ENCODE measurements around the gene POGK.
"Not testable (repeated sequence)": the region's sequence is repeated elsewhere in the genome, so short reads cannot be mapped to it uniquely, and the experiment has no call there.

POGK gene

DNA sequence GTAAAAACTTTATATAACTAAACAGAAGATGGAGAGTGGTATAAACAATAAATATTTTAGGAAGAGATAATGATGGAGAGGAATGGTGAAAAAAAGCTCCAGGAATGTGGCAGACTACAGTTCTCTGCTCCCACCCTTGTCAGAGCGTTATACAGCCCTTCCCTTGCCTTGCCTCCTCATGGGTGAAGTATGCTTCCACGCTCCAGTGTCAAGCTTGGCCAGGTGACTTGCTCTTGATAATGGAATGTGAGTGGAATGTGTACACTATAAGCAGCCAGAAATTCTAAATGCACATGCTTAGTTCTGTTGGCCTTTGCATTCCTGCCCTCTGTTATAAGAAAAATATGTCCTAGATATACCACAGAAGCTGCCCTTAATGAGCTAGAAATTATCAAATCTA is 24.7 kb upstream of the POGK start:
- no peak overlapping the region for H3K4me3 ChIP-seq (replicated peaks; ENCODE audit: low read depth, low read length)
- no peak for DNase-seq (ENCODE audit: extremely low read depth, insufficient read length)
- no peaks in the 10 kb centered on the region for H3K36me3 ChIP-seq (ENCODE audit: control insufficient read depth, insufficient read depth, low read length)
- TF ChIP-seq, protein P1, sequence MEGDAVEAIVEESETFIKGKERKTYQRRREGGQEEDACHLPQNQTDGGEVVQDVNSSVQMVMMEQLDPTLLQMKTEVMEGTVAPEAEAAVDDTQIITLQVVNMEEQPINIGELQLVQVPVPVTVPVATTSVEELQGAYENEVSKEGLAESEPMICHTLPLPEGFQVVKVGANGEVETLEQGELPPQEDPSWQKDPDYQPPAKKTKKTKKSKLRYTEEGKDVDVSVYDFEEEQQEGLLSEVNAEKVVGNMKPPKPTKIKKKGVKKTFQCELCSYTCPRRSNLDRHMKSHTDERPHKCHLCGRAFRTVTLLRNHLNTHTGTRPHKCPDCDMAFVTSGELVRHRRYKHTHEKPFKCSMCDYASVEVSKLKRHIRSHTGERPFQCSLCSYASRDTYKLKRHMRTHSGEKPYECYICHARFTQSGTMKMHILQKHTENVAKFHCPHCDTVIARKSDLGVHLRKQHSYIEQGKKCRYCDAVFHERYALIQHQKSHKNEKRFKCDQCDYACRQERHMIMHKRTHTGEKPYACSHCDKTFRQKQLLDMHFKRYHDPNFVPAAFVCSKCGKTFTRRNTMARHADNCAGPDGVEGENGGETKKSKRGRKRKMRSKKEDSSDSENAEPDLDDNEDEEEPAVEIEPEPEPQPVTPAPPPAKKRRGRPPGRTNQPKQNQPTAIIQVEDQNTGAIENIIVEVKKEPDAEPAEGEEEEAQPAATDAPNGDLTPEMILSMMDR (IDR thresholded peaks at IDR 0.05; ENCODE audit: insufficient read depth, low read length, poor library complexity, severe bottlenecking) = no peak
- no peaks in the 10 kb centered on the region; the same call in 1 of the 2 replicates for H3K27me3 ChIP-seq (replicated peaks; ENCODE audit: control insufficient read depth, insufficient read depth, low read length)

DNA sequence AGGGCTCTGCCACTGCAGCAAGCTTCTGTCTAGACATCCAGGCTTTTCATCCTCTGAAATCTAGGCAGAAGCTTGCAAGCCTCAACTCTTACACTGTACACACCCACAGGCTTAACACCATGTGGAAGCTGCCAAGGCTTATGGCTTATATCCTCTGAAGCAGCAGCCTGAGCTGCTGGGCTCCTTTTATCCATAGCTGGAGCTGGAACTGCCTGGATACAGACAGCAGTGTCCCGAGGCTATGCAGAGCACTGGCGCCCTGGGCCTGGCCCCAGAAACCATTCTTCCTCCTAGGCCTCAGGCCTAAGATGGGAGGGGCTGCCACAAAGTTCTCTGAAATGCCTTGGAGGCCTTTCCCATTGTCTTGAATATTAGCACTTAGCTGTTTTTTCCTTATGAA is 19.3 kb upstream of the POGK start:
- TF ChIP-seq, protein P1 (IDR thresholded peaks at IDR 0.05; ENCODE audit: insufficient read depth, low read length, poor library complexity, severe bottlenecking) = no peak
- H3K36me3 ChIP-seq (ENCODE audit: control insufficient read depth, insufficient read depth, low read length) = no peaks in the 10 kb centered on the region
- H3K4me3 ChIP-seq (replicated peaks; ENCODE audit: low read depth, low read length) = no peak overlapping the region
- no peaks in the 10 kb centered on the region; the same call in 1 of the 2 replicates for H3K27me3 ChIP-seq (replicated peaks; ENCODE audit: control insufficient read depth, insufficient read depth, low read length)
- no peak for DNase-seq (ENCODE audit: extremely low read depth, insufficient read length)

DNA sequence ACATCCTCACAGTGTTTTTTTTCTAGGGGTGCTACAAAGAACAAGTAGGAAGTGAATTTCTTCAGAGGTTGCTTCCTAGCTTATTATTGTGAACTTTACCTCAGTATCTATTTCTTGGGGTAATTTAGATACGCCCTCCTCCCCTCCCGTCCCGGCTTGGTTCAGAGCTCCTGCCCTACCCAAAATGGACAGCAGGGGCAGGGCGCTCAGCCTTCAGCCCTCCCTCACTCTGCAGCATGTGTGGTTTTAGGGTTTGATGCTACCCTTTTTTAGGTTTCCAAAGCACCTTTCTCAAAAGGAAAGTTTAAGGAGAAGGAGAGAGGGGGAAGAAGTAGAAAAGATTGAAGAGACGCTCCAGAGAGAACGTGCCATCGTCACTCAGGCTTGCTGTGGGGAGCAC is 16.9 kb upstream of the POGK start:
- no peak for DNase-seq (ENCODE audit: extremely low read depth, insufficient read length)

DNA sequence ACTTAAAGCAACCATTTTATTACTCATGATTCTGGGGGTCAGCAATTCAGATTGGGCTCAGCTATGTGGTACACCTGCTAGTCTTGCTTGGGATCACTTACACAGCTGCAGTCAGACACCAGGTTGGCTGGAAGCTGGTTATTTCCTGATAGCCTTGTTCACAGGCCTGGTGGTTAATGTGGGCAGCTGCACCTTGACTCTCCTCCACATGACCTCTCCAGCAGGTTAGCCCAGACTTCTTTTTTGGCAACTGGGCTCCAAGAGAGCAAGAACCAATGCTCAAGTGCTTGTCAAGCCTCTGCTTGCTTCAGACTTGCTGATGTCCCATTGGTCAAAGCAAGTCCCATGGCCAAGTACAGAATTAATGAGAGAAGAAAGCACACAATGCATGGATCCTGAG is 11.8 kb upstream of the POGK start:
- DNase-seq (ENCODE audit: extremely low read depth, insufficient read length) = no peak
- TF ChIP-seq, protein P1 (IDR thresholded peaks at IDR 0.05; ENCODE audit: insufficient read depth, low read length, poor library complexity, severe bottlenecking) = no peak

More for the DNA sequence above, 16.9 kb upstream of the POGK start:
- Histone ChIP-seq H3K4me3 (replicated peaks; ENCODE audit: low read depth, low read length) (no peak overlapping the region), H3K36me3 (ENCODE audit: control insufficient read depth, insufficient read depth, low read length) (no peaks in the 10 kb centered on the region), H3K27me3 (replicated peaks; ENCODE audit: control insufficient read depth, insufficient read depth, low read length) (no peaks in the 10 kb centered on the region)
- TF ChIP-seq, protein P1 (IDR thresholded peaks at IDR 0.05; ENCODE audit: insufficient read depth, low read length, poor library complexity, severe bottlenecking) = peak; percentile 30

DNA sequence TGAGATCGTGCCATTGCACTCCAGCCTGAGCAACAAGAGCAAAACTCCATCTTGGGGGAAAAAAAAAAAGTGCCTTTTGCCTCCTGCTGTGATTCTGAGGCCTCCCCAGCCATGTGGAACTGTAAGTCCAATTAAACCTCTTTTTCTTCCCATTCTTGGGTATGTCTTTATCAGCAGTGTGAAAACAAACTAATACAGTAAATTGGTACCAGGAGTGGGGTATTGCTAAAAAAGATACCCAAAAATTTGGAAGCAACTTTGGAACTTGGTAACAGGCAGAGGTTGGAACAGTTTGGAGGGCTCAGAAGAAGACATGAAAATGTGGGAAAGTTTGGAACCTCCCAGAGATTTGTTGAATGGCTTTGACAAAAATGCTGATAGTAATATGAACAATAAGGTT is 9.5 kb upstream of the POGK start:
- not testable (repeated sequence) for H3K36me3 ChIP-seq (ENCODE audit: control insufficient read depth, insufficient read depth, low read length); H3K27me3 ChIP-seq (replicated peaks; ENCODE audit: control insufficient read depth, insufficient read depth, low read length); DNase-seq (ENCODE audit: extremely low read depth, insufficient read length); H3K4me3 ChIP-seq (replicated peaks; ENCODE audit: low read depth, low read length)

More for the DNA sequence above, 11.8 kb upstream of the POGK start:
- Histone ChIP-seq H3K27me3 (replicated peaks; ENCODE audit: control insufficient read depth, insufficient read depth, low read length) (no peaks in the 10 kb centered on the region), H3K4me3 (replicated peaks; ENCODE audit: low read depth, low read length) (no peak overlapping the region), H3K36me3 (ENCODE audit: control insufficient read depth, insufficient read depth, low read length) (no peaks in the 10 kb centered on the region)

DNA sequence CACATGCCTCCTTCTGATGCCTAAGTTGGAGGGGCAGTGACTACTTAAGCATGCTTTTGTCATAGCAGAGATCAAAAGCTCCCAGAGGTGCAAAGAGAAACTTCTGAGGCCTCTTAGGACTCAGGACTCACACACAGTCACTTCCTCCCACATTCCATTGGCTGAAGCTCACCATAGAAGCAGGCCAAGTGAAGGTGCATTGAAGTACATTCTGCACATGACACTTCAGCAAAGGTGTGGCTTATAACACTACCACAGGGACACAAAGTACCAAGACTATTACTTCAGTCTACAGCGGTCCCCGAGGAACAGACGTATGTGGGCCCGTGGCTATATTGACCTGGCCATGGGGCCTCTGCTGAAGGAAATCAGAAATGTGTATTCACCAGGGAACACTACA is 2.5 kb upstream of the POGK start:
- peaks cover 8% of the 10 kb centered on the region; the same call in 1 of the 2 replicates for H3K36me3 ChIP-seq (ENCODE audit: control insufficient read depth, insufficient read depth, low read length)
- no peak for DNase-seq (ENCODE audit: extremely low read depth, insufficient read length)
- TF ChIP-seq, protein P1 (IDR thresholded peaks at IDR 0.05; ENCODE audit: insufficient read depth, low read length, poor library complexity, severe bottlenecking) = no peak
- no peak overlapping the region for H3K4me3 ChIP-seq (replicated peaks; ENCODE audit: low read depth, low read length)
- H3K27me3 ChIP-seq (replicated peaks; ENCODE audit: control insufficient read depth, insufficient read depth, low read length) = no peaks in the 10 kb centered on the region
